ENCODE data around the gene ANG.

DNA sequence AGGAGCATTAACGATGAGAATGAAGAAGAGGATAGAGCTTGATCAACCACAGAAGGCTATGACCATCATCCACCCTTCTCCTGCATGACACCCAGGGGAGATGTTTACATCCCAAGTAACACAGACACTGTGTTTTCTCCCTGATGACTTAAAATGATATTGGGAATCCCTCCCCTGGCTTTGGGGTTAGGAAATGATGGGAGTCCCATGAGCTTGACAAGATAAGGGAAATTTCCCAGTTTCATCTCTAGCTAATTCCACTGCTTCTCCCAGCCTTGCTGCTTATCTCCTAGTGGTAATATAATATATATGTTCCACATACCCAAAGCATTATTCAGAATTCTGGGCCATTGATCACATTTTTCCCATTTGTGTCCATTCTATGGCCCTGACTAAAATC, 43.1 kb upstream of the ANG start:
- TF ChIP-seq, protein P1, sequence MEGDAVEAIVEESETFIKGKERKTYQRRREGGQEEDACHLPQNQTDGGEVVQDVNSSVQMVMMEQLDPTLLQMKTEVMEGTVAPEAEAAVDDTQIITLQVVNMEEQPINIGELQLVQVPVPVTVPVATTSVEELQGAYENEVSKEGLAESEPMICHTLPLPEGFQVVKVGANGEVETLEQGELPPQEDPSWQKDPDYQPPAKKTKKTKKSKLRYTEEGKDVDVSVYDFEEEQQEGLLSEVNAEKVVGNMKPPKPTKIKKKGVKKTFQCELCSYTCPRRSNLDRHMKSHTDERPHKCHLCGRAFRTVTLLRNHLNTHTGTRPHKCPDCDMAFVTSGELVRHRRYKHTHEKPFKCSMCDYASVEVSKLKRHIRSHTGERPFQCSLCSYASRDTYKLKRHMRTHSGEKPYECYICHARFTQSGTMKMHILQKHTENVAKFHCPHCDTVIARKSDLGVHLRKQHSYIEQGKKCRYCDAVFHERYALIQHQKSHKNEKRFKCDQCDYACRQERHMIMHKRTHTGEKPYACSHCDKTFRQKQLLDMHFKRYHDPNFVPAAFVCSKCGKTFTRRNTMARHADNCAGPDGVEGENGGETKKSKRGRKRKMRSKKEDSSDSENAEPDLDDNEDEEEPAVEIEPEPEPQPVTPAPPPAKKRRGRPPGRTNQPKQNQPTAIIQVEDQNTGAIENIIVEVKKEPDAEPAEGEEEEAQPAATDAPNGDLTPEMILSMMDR (conservative IDR thresholded peaks at IDR 0.05 in 1 of 2, IDR thresholded peaks at IDR 0.05 in 1 of 2; ENCODE audit: low read depth in 1 of 2, low read length in 2 of 2): no peak
- no peak for TF ChIP-seq EZH2 (IDR thresholded peaks at IDR 0.05; ENCODE audit: low read length, missing control alignments)

Measured in fibroblast of lung (primary cell).